Suprapubic skin (tissue), 4 donors: Measurements from ENCODE around the gene RFXANK. TPM values are rescaled to one million over a fixed set of nuclear protein-coding genes. Genes with fewer than 3 reads are reported as not detected.

Source experiments
- DNase-seq, 2 donors: peaks; one replicate each; pipeline ENCODE4 v3.0.0-alpha.2; 2019; ENCODE audit warnings: low spot score in 2 of 2
- H3K27ac ChIP-seq: fragments of 200-600 bp; sonication (generic); one replicate; pipeline ENCODE4 v1.5.1; 2019
- H3K27me3 ChIP-seq: fragments of 200-600 bp; sonication (generic); one replicate; pipeline ENCODE4 v1.5.1; 2019
- H3K36me3 ChIP-seq: fragments of 200-600 bp; sonication (generic); one replicate; pipeline ENCODE4 v1.5.1; 2019
- H3K4me1 ChIP-seq: fragments of 200-600 bp; sonication (generic); one replicate; pipeline ENCODE4 v1.5.1; 2019
- H3K4me3 ChIP-seq: fragments of 200-600 bp; sonication (generic); one replicate; pipeline ENCODE4 v1.5.1; 2019; ENCODE audit warnings: mild to moderate bottlenecking
- H3K9me3 ChIP-seq: fragments of 200-600 bp; sonication (generic); one replicate; pipeline ENCODE4 v1.5.1; 2019
- EP300 ChIP-seq: sonication (generic); formaldehyde crosslinking; IDR thresholded peaks from one replicate; pipeline ENCODE4 v1.6.1; 2017; ENCODE audit warnings: antibody characterized with exemption
- POLR2A ChIP-seq, 2 donors: fragments of 450-650 bp; IDR thresholded peaks; one replicate each; pipeline ENCODE4 v1.6.1; 2017; ENCODE audit warnings: antibody characterized with exemption in 2 of 2, mild to moderate bottlenecking in 2 of 2, moderate library complexity in 2 of 2
- POLR2AphosphoS5 ChIP-seq, 3 donors: sonication (generic); formaldehyde crosslinking; IDR thresholded peaks; one replicate each; pipeline ENCODE4 v1.6.1; 2017; ENCODE audit warnings: antibody characterized with exemption in 3 of 3
- WGBS: methylation state at CpG from one replicate; pipeline ENCODE4 v1.1.5; 2018; 5-methylcytosine and 5-hydroxymethylcytosine counted together
- total RNA-seq, 4 donors: library from RNA; depleted of rRNA; stranded (reverse); fragments of >200 nt; gene quantifications; one replicate each; pipeline ENCODE4 v1.1.0, GENCODE V29; 2016
- TF ChIP-seq, protein P1 (sequence below), 2 donors: fragments of 200-600 bp in 1 of 2; fragments of 450-650 bp in 1 of 2; sonication (generic) in 1 of 2; IDR thresholded peaks; one replicate each; pipeline ENCODE4 v1.5.1; 2016 to 2019; ENCODE audit warnings: antibody characterized with exemption in 2 of 2, mild to moderate bottlenecking in 1 of 2, moderate library complexity in 1 of 2

RFXANK gene
- total RNA-seq, 4 donors from 2014 or later = 37.9 to 47.6 (median 45.7) TPM

DNA sequence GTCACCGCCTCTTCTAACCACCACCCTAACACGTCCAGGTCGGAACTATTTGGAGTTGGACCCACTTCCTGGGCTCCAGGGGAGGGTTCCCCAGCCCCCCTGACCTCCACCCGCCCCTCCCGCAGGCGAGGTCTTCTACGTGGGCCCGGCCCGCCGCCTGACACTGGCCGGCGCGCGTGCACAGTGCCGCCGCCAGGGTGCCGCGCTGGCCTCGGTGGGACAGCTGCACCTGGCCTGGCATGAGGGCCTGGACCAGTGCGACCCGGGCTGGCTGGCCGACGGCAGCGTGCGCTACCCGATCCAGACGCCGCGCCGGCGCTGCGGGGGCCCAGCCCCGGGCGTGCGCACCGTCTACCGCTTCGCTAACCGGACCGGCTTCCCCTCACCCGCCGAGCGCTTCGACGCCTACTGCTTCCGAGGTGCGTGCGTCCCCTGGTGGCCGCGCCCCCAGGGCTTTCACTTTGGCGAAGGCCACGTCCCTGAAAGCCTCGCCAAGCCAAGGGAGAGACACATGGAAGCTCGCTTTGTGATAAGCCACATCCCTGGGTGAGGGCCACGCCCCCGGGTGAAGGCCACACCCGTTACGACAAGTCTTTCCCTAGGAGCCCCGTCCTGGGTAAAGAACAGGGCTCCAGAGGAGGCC lies 32.9 kb downstream of the RFXANK start:
- Histone ChIP-seq H3K9me3 (no peaks in the 10 kb centered on the region), H3K27me3 (peaks cover 59% of the 10 kb centered on the region), H3K4me3 (peak overlapping the region; percentile 52), H3K36me3 (no peaks in the 10 kb centered on the region), H3K27ac (no peak overlapping the region), H3K4me1 (peaks cover 14% of the 10 kb centered on the region)
- TF ChIP-seq POLR2A (IDR thresholded peaks at IDR 0.05) (no peak), EP300 (no peak), POLR2AphosphoS5 (IDR thresholded peaks at IDR 0.05) (no peak)
- TF ChIP-seq, protein P1, sequence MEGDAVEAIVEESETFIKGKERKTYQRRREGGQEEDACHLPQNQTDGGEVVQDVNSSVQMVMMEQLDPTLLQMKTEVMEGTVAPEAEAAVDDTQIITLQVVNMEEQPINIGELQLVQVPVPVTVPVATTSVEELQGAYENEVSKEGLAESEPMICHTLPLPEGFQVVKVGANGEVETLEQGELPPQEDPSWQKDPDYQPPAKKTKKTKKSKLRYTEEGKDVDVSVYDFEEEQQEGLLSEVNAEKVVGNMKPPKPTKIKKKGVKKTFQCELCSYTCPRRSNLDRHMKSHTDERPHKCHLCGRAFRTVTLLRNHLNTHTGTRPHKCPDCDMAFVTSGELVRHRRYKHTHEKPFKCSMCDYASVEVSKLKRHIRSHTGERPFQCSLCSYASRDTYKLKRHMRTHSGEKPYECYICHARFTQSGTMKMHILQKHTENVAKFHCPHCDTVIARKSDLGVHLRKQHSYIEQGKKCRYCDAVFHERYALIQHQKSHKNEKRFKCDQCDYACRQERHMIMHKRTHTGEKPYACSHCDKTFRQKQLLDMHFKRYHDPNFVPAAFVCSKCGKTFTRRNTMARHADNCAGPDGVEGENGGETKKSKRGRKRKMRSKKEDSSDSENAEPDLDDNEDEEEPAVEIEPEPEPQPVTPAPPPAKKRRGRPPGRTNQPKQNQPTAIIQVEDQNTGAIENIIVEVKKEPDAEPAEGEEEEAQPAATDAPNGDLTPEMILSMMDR (IDR thresholded peaks at IDR 0.05) = peak in 1 of 2 donors; percentile 62
- WGBS = 15% methylated on average over 6 of the region's 59 CpGs
- no peak for DNase-seq

- 84% methylated on average over 4 of the region's 5 CpGs for WGBS
- TF ChIP-seq, protein P1 (IDR thresholded peaks at IDR 0.05) = no peak
- TF ChIP-seq POLR2A (IDR thresholded peaks at IDR 0.05) = no peak
- no peak for TF ChIP-seq POLR2AphosphoS5 (IDR thresholded peaks at IDR 0.05)
- no peak for TF ChIP-seq EP300
- H3K27me3 ChIP-seq = peaks cover 57% of the 10 kb centered on the region
- no peak for DNase-seq
- peaks cover 14% of the 10 kb centered on the region for H3K4me1 ChIP-seq
- H3K4me3 ChIP-seq = no peak overlapping the region
- no peaks in the 10 kb centered on the region for H3K9me3 ChIP-seq
- no peak overlapping the region for H3K27ac ChIP-seq
- H3K36me3 ChIP-seq = no peaks in the 10 kb centered on the region
Measured at GRCh38 chr19:19226204-19226603, 34.1 kb downstream of the RFXANK start.

GRCh38 chr19:19226663-19227062 lies 34.6 kb downstream of the RFXANK start:
- TF ChIP-seq, protein P1 (IDR thresholded peaks at IDR 0.05) = no peak
- no peak for TF ChIP-seq EP300
- no peak for TF ChIP-seq POLR2AphosphoS5 (IDR thresholded peaks at IDR 0.05)
- no peak for TF ChIP-seq POLR2A (IDR thresholded peaks at IDR 0.05)
- WGBS = 72% methylated on average over 10 of the region's 10 CpGs
- no peak for DNase-seq
- Histone ChIP-seq H3K36me3 (no peaks in the 10 kb centered on the region), H3K4me3 (no peak overlapping the region), H3K27me3 (peaks cover 55% of the 10 kb centered on the region), H3K4me1 (peaks cover 14% of the 10 kb centered on the region), H3K9me3 (no peaks in the 10 kb centered on the region), H3K27ac (no peak overlapping the region)

GRCh38 chr19:19227217-19227616 lies 35.2 kb downstream of the RFXANK start:
- TF ChIP-seq EP300 (no peak), POLR2AphosphoS5 (IDR thresholded peaks at IDR 0.05) (no peak), POLR2A (IDR thresholded peaks at IDR 0.05) (no peak)
- TF ChIP-seq, protein P1 (IDR thresholded peaks at IDR 0.05) = no peak
- Histone ChIP-seq H3K9me3 (no peaks in the 10 kb centered on the region), H3K36me3 (no peaks in the 10 kb centered on the region), H3K27me3 (peaks cover 58% of the 10 kb centered on the region), H3K27ac (no peak overlapping the region), H3K4me1 (peaks cover 14% of the 10 kb centered on the region), H3K4me3 (no peak overlapping the region)
- no peak for DNase-seq
- WGBS = 85% methylated on average over 3 of the region's 4 CpGs

DNA sequence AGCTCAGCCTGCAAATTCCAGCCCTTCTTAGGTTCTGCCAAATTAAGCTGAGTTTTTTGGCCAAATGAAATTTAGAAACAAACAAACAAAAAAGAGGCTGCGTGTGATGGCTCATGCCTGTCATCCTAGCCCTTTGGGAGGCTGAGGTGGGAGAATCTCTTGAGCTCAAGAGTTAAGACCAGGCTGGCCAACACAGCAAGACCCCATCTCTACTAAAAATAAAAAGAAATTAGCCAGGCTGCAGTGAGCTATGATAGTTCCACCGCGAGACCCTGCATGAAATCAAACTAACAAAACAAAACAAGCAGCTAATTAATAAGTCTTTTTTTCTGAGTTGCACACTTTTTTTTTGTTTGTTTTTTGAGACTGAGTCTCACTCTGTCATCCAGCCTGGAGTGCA lies 37.6 kb downstream of the RFXANK start:
- Histone ChIP-seq H3K36me3 (no peaks in the 10 kb centered on the region), H3K4me3 (no peak overlapping the region), H3K9me3 (peaks cover 10% of the 10 kb centered on the region), H3K27me3 (peaks cover 52% of the 10 kb centered on the region), H3K4me1 (peaks cover 11% of the 10 kb centered on the region), H3K27ac (no peak overlapping the region)
- TF ChIP-seq, protein P1 (IDR thresholded peaks at IDR 0.05) = no peak
- no peak for TF ChIP-seq POLR2AphosphoS5 (IDR thresholded peaks at IDR 0.05)
- TF ChIP-seq POLR2A (IDR thresholded peaks at IDR 0.05) = no peak
- no peak for TF ChIP-seq EP300
- DNase-seq = no peak
- WGBS = 87% methylated on average over 3 of the region's 3 CpGs
